Measurements from ENCODE around the gene GLIPR1L1.
A peak's percentile ranks its signal among the peaks of the same experiment; 100 is the strongest.
"Not testable (repeated sequence)": the region's sequence is repeated elsewhere in the genome, so short reads cannot be mapped to it uniquely, and the experiment has no call there.

Gene GLIPR1L1, protein sequence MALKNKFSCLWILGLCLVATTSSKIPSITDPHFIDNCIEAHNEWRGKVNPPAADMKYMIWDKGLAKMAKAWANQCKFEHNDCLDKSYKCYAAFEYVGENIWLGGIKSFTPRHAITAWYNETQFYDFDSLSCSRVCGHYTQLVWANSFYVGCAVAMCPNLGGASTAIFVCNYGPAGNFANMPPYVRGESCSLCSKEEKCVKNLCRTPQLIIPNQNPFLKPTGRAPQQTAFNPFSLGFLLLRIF

DNA sequence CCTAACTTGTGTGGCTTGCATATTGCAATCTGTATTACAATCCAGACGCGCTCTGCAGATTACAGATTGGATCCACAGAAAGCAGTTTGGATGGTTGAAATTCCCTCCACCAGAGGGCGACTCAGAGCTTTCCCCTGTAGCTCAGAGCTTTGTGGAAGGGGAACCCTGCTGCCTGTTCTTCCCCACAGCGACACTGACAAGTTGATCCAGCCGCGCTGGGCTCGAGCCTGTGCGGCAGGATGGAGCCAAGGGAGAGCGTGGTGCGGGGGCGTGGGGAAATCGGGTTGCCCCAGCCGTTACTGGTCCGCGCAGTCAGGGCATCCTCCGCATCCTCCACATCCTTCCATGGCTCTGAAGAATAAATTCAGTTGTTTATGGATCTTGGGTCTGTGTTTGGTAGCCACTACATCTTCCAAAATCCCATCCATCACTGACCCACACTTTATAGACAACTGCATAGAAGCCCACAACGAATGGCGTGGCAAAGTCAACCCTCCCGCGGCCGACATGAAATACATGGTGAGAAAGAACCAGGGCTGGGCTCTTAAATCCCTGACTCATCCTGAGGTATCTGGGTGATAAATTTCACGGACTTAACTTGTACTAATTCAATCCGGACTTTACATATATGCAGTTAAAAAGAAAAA, at the start of gene GLIPR1L1:
TSS of gene GLIPR1L1 (plus strand) at position 287 of the 647 bp plus-strand sequence. CDS start at position 346, 59 bp downstream.
- DNase-seq (ENCODE audit: low read depth in 2 of 2), result peak; percentile 63 to 64

DNA sequence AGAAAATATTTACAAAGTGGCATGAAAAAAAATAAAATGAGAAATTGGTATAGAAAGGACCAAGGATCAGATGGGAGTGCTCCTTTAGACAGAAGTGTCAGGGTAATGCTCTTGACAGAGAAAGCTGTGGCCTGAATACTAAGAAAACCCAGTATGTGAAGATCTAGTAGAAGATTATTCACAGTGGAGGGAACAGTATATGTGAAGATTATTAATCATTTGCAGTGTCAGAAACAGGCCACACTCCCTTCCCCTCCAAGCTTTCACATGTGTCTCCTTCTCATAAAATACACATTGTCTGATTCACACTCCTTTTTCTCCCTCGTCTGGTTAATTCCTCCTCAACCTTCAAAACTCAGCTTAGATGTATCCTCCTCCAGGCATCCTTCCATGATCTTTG, 45.6 kb upstream of the GLIPR1L1 start:
- DNase-seq (ENCODE audit: low read depth in 2 of 2), result no peak

DNA sequence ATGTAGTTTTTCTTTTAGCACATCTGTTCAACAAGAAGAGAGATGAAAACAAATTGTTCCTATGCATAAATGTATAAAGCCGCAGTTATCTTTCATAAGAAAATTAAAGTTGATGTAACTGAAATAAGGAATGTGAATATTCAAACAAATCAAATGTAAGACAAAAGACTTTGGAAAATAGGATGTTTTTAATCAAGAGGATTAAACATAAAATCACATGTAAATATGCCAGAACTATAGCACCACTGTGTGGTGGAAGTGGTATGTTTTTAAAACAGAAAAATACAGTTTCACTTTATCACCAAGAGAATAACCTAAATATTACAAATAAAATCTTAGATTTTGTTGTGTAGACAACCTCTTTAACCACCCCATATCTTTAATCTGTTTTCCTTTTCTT, 44.7 kb upstream of the GLIPR1L1 start:
- DNase-seq (ENCODE audit: low read depth in 2 of 2), result no peak

DNA sequence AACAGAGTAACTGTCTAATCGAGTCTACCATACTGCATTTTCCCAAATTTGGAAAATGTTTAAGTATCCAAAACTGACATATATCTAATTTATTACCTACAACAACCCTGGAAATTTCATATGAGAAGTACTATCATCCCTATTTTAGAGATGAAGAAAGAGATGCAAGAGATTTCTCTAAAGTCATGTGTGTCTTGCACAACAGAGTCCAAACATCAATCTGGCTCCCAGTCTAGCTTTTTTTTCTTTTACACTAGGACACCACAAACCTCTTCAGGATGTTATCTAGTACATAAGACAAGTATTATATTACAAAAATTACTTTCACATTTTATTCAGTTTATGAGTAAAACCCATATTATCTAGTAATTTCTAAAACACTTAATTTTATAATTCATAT, 43.5 kb upstream of the GLIPR1L1 start:
- no peak for DNase-seq (ENCODE audit: low read depth in 2 of 2)

DNA sequence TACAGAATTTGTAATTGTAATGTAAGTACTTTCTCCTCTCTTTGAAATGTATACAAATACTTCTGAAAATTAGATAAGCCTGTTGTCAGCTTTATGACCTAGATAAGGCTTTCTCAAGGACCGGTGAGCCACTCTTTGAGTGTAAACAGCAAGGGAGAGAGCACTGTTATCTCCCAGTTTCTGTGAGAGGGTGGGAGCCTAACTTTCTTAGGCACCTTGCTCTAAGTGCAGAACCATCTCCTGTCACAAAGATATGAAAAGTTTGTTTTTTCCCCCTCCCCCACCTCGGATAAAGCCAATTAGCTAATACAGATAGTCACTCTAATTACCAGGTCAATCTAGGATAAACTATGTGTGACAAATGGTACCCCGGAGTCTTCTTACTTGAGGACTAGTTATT, 40.1 kb upstream of the GLIPR1L1 start:
- DNase-seq (ENCODE audit: low read depth in 2 of 2), result no peak

DNA sequence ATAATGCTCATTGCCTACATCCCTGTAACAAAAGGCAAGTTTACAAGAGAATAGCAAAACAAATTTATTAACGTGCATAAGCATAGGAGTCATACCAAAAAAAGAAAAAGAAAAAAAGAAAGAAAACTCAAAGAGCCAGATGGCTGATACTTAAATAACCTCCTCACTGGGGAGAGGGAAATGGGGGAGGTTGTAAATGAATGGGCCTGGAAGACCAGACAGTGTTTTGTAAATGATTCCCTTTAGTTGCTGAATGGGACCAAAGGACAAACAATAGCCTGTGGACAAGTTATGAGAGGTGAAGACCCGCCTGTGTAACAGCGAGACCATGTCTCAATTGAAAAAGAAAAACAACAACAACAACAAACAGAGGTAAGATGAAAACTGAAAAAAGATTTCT, 39.7 kb upstream of the GLIPR1L1 start:
- no peak for DNase-seq (ENCODE audit: low read depth in 2 of 2)

DNA sequence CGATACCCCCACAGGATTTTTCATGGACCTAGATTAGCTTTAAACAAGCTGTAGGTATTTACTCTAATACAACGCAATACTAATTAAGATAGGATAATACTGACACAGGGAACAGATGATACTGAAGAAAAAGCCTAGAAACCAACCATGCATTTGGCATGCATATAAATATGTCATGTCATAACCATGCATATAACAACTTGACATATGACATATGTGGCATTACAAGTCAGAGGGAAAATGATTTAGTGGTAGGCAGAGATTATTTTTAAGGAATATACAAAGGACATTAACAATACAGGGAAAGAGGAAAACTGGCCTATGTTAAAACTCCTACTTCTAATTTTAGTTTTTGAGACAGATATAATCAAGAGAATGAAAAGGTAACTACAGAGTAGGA, 32.2 kb upstream of the GLIPR1L1 start:
- DNase-seq (ENCODE audit: low read depth in 2 of 2), result no peak

DNA sequence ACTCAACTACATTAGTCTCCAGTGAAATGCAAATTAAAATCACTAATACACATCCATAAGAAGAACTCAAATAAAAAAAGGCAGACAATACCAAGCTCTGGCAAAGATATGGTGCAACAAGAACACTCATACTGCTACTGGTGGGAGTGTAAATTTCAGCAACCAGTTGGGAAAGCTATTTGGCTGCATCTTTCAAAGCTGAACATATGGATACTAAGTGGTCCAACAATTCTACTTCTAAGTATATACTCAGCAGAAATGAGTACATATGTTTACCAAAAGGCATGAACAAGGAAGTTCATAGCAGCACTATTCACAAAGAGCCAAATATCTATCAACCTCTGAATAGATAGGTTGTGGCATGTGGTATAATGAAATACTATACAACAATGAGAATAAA, 31.7 kb upstream of the GLIPR1L1 start:
- DNase-seq (ENCODE audit: low read depth in 2 of 2), result no peak

DNA sequence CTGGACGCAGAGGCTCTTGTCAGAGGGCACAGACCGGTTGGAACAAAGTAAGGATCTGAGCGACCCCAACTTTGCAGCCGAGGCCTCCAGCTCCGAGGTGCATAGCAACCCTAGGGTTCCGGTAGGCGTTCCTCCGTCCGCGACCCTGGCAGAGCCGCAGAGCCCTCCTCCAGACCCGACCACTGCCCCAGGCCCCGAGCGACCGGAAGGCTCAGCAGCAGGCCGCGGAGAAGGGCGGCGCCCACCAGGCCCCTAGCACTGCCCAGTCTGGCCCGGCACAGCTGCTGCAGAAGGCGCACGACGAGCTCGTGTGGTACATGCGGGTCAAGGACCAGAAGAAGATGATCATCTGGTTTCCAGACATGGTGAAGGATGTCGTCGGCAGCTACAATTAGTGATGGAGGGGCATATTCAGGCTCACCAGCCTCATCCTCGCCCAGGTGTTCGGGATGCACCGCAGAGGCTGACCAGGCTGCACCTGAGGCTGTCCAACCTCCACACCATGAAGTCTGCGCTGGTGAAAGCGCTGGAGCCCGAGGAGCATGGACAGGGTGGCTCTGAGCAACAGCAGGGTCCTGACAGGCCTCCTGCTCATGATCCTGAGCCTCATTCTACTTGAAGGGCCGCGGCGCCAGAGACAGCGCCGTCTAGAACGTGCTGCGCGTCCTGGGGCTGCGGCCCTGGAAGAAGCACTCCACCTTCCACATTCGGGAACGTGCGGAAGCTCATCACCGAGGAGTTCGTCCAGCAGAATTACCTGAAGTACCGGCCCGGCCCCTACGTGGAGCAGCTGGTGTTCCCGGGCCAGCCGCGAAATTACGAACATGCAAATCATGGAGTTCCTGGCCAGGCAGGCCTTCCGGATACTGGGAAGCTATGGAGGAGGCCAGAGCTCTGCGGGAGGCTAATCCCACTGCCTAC, 28.8 kb upstream of the GLIPR1L1 start:
- no peak for DNase-seq (ENCODE audit: low read depth in 2 of 2)

DNA sequence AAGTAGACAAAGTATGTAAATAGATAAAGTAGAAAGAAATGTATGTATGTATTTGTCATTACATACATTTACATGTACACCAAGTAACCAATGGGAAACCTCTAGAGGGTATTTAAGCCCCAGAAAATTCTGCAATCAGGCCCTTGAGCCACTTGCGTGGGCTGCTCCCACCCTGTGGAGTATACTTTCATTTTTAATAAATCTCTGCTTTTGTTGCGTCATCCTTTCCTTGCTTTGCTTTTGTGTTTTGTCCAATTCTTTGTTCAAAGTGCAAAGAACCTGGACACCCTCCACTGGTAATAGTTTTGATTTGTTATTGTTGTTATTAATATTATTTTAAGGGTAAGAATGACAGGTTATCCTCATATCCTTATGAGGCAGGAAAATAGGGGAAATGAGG, 26.2 kb upstream of the GLIPR1L1 start:
- no peak for DNase-seq (ENCODE audit: low read depth in 2 of 2)

DNA sequence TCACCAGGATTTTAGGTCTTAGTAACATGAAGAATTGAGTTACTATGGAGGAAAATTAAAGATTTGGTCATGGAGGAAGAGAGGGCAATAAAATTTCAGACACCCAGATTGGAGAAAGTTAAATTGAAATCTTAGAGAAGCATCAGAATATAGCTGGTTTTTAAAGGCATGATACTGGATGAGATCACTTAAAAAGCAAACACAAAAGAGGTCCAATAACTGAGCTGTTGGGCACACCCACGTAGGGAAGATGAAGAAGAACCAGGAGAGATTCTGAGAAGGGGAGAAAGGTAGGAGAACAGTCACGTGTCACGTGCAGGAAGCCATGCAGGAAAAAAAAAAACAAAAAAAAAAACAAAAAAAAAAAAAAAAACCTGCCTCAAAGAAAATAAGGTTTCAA, 23.1 kb upstream of the GLIPR1L1 start:
- DNase-seq (ENCODE audit: low read depth in 2 of 2), result no peak

DNA sequence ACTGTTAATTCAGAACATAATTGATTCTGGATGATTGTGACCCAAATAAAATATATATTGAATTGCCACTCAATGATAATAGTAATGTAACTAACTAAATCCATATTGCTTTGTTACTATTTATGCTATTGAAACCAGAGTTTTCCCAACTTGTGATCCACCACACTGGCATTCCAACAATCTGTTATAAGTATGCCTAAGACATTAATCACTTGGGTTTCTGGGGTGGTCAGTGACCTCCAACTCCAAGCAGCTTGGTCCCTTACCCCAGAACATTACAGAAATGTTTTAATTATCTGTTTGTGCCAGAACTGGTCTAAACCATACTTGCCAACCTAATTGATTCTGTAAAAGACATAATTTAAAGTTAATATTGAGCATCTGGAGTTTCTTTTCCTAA, 19.0 kb upstream of the GLIPR1L1 start:
- DNase-seq (ENCODE audit: low read depth in 2 of 2), result no peak

DNA sequence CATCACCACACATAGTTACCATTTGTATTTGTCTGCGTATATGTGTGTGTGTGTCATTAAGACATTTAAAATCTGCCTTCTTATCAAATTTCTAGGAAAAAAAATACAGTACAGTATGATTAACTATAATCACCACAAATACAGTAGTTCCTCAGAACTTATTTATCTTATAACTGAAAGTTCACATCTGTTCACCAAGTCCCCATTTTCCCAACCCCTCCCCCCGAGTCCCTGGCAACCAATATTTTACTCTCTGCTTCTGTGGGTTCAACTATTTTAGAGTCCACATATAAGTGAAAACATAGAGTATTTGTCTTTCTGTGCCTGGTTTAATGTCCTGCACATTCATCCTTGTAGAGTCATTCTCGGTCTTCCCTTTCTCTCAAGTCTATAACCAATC, 16.7 kb upstream of the GLIPR1L1 start:
- no peak for DNase-seq (ENCODE audit: low read depth in 2 of 2)

DNA sequence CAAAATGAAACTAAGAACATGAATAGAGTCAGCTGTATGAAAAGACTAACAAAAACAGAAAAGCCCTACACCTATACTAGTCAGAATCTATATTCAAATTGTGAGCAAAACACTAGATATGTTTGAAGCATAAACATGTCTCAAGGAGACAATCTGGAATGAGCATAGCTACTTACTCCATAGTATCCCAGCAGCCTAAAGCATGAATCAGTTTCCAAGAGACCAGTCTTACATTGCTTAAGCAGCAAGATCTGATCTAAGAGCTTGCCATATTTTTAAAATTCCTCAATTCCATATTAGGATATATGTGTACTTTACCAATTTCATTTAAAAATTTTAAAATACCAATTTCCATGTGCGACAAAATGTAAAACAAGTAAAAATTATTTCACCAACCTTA, 12.0 kb upstream of the GLIPR1L1 start:
- no peak for DNase-seq (ENCODE audit: low read depth in 2 of 2)

DNA sequence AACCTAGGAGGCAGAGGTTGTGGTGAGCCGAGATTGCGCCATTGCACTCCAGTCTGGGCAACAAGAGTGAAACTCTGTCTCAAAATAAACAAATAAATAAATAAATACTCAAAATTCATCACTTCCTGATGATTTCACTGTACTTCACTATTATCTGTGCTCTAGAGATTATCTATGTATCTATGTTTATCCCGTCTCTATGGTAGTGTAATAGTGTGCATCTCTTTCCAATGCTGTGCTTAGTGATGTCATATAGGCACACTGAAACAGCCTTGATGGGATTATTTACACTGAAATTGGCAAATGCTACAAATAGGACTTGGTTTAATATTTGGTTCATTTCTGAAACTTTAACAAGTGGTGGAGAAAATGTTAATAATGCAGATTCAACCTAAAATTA, 10.8 kb upstream of the GLIPR1L1 start:
- no peak for DNase-seq (ENCODE audit: low read depth in 2 of 2)

DNA sequence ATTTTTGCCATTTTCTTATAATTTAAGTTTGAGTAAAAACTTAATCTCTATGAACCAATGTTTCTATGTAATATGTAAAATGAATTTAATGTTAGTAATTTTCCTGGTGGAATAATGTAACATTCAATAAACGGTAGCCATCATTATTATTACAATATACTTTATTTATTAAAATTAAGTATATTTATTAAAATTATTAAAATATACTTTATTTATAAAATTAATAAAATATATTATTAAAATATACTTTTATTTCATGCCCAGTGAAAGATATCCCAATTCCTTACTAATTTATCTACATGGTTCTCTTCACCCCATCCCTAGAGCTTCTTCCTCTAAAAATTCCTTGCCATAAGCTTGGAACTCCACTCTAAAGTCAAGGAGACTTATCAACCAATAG, 6.8 kb upstream of the GLIPR1L1 start:
- DNase-seq (ENCODE audit: low read depth in 2 of 2), result no peak

DNA sequence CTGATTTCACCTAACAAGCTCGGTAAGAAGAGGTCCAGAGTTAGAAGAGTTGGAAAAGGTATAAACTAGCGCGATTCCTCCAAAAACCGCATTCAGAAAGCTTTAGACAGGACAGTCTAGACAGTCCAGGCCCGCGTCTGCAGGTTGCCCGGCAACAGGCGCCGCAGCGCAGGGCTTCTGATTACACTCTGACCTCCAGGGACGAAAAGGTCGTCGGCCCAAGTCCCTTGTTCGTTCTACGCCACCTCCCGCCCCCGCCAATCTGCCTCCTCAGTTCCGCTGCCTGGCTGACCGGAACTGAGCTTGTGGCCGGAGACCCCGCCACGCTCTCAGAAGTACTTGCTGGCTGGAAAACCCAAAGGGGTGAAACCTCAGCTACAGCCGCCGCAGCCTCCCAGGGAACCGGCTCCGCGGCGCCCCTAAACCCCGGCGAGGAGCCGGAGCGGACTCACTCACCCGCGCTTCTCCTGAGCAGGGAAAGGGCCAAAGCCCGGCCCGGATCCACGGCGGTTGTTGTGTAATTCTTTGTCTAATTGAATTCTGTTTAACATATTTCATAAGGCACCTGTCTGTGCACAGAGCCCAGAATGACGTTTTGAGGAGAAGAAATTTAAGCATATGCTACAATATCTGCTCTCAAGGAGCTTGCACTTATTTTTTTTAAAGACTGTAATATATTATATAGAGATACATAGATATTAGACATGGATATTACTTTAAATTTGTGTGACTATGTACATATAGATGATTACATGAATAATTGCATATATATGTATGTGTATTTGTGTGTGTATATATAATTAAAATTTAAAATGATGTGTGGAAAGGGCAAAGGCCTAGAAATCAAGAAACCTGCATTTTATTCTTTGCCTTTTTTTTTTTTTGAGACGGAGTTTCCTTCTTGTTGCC, 4.3 kb upstream of the GLIPR1L1 start, which contains the start of gene CAPS2:
TSS of gene CAPS2 (minus strand) at position 407 of the 909 bp plus-strand sequence. CDS start 3,826 bp downstream, outside the sequence.
- DNase-seq (ENCODE audit: low read depth in 2 of 2), result peak; percentile 40 to 55

DNA sequence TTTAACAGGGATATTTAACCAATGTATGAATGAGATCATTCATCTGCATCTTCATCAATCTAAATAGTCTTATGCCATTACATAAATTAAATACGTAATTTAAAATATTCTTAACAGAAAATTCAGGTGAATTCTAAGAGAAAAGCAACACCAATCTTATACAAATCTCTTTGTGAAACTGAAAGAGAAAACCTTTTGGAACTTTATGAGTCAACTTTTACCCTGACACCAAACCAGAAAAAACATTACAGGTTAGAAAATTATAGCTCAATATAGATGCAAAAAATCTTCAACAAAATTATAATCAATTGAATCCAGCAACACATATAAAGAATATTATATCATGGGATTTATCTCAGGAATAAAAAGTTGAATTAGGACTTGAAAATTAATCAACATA, 3.4 kb downstream of the GLIPR1L1 start:
- DNase-seq (ENCODE audit: low read depth in 2 of 2), result no peak

DNA sequence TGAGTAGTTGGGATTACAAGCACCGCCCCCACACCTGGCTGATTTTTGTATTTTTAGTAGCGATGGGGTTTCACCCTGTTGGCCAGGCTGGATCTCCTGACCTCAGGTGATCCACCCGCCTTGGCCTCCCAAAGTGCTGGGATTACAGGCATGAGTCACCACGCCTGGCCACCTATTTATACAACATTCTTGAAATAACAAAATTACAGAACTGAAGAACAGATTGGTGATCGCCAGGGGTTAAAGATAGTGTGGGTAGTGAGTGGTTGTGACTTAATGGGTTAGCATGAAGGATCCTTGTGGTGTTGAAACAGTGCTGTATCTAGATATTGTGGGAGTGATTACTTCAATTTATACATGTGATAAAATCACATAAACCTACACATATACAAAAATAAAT, 7.4 kb downstream of the GLIPR1L1 start:
- DNase-seq (ENCODE audit: low read depth in 2 of 2), result no peak

DNA sequence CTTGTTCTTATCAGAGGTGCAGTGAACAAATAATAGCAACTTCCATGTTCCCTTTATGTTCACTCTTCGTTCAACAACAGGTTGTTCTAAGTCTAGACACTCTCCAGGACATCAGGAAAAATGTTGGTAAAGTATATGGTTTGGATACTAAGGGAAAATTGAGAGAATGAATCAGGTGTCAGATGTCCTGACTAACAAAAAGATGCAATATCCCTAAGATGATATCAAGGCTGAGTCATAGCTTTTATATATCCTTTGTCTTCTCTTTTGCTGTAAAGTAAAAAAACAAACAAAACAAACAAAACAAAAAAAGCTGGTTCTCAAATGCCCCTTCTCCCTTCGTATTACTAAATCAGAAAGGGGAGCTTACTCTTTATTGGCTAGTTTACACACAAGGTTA, 11.1 kb downstream of the GLIPR1L1 start:
- no peak for DNase-seq (ENCODE audit: low read depth in 2 of 2)

DNA sequence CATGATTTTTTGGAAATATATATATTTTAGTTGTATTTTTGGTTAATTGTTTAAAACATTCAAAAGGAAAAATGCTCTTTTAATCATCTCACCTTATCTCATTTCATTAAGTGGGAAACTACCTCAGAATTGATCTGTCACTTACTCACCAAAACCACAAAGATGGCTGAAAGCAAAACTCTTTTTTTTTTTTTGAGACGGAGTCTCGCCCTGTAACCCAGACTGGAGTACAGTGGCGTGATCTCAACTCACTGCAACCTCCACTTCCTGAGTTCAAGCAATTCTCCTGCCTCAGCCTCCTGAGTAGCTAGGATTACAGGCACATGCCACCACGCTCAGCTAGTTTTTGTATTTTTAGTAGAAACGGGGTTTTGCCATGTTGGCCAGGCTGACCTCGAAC, 11.7 kb downstream of the GLIPR1L1 start:
- not testable (repeated sequence) for DNase-seq (ENCODE audit: low read depth in 2 of 2)

DNA sequence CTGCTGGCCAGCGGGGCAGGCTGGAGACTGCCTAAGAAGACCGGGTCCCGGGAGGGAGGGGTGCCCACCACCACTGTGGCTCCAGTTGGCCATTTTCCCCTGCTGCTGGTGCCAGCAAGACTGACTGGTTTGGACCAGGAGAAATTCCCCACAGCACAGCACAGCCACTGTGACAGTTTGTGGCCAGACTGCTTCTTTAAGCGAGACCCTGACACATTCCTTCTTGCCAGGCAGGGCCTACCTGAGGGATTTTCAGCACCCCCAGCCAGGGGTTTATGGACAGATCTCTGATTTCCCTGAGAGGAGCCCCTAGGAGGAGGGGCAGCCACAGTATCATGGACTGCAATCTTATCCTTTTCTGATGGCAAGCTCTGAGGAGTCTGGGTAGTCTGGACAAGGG, 15.5 kb downstream of the GLIPR1L1 start:
- DNase-seq (ENCODE audit: low read depth in 2 of 2), result no peak
